HepG2 (cell line): ENCODE measurements around the gene TPD52L2. TPM values are rescaled to one million over a fixed set of nuclear protein-coding genes. Genes with fewer than 3 reads are reported as not detected.

ENCODE experiments used
- CERS6 ChIP-seq: sonication (generic); formaldehyde crosslinking; IDR thresholded peaks from 2 replicates; pipeline ENCODE4 v1.5.0; 2020; ENCODE audit warnings: missing genetic modification reagents
- ERF ChIP-seq: IDR thresholded peaks from 2 replicates; pipeline ENCODE4 v1.6.1; 2018; ENCODE audit warnings: missing biosample characterization, missing genetic modification reagents
- FOXA1 ChIP-seq, 2 experiments: fragments of 450-650 bp in 1 of 2; sonication (generic) in 1 of 2; formaldehyde crosslinking in 1 of 2; IDR thresholded peaks; 2 replicates each; pipeline versions ENCODE4 v1.4.0 to v1.6.1; 2016 to 2020; ENCODE audit warnings: missing genetic modification reagents in 1 of 2
- ISX ChIP-seq: sonication (generic); formaldehyde crosslinking; conservative IDR thresholded peaks from 2 replicates; pipeline ENCODE4 v1.5.0; 2020; ENCODE audit warnings: missing genetic modification reagents
- MAFK ChIP-seq, 2 experiments: IDR thresholded peaks in 1 of 2; conservative IDR thresholded peaks in 1 of 2; 2 replicates each; pipeline ENCODE4 v1.6.1; 2011; ENCODE audit warnings: improper control_type of control experiment in 2 of 2, low read length in 2 of 2
- MIXL1 ChIP-seq: IDR thresholded peaks from 2 replicates; pipeline ENCODE4 v1.6.1; 2016
- PRPF4 ChIP-seq: fragments of 200-400 bp; formaldehyde crosslinking; IDR thresholded peaks from 2 replicates; pipeline ENCODE4 v1.6.1; 2016; ENCODE audit warnings: low read length, low read depth; ENCODE audit not compliant: poor library complexity, severe bottlenecking
- SIN3B ChIP-seq: fragments of 150-350 bp; IDR thresholded peaks from 2 replicates; pipeline ENCODE4 v1.6.1; 2014; ENCODE audit warnings: low read length
- TERF1 ChIP-seq: sonication (generic); formaldehyde crosslinking; IDR thresholded peaks from 2 replicates; pipeline ENCODE4 v1.8.0; 2022; ENCODE audit warnings: mild to moderate bottlenecking, missing genetic modification reagents, moderate library complexity
- TSC22D2 ChIP-seq: sonication (generic); formaldehyde crosslinking; IDR thresholded peaks from 2 replicates; pipeline ENCODE4 v1.5.1; 2020; ENCODE audit warnings: missing genetic modification reagents, mild to moderate bottlenecking, borderline replicate concordance
- ZBTB7B ChIP-seq: sonication (generic); formaldehyde crosslinking; IDR thresholded peaks from 2 replicates; pipeline ENCODE4 v1.4.0; 2020; ENCODE audit warnings: missing genetic modification reagents
- ZFP36L2 ChIP-seq: sonication (generic); formaldehyde crosslinking; IDR thresholded peaks from 2 replicates; pipeline ENCODE4 v1.4.0; 2020; ENCODE audit warnings: missing genetic modification reagents
- ZMAT3 ChIP-seq: sonication (generic); formaldehyde crosslinking; conservative IDR thresholded peaks from 2 replicates; pipeline ENCODE4 v1.7.0; 2021; ENCODE audit warnings: missing genetic modification reagents
- ZNF251 ChIP-seq: sonication (generic); formaldehyde crosslinking; IDR thresholded peaks from 2 replicates; pipeline ENCODE4 v1.9.0; 2021; ENCODE audit warnings: mild to moderate bottlenecking, missing genetic modification reagents
- ZNF256 ChIP-seq: sonication (generic); formaldehyde crosslinking; conservative IDR thresholded peaks from 2 replicates; pipeline ENCODE4 v1.4.0; 2020; ENCODE audit warnings: missing genetic modification reagents
- ZNF317 ChIP-seq: sonication (generic); formaldehyde crosslinking; IDR thresholded peaks from 2 replicates; pipeline ENCODE4 v1.5.0; 2020; ENCODE audit warnings: mild to moderate bottlenecking, missing genetic modification reagents
- ZNF343 ChIP-seq: sonication (generic); formaldehyde crosslinking; IDR thresholded peaks from 2 replicates; pipeline ENCODE4 v1.4.0; 2020; ENCODE audit warnings: mild to moderate bottlenecking, missing genetic modification reagents
- ZNF605 ChIP-seq: sonication (generic); formaldehyde crosslinking; IDR thresholded peaks from 2 replicates; pipeline ENCODE4 v1.8.0; 2022; ENCODE audit warnings: mild to moderate bottlenecking, missing genetic modification reagents
- ZNF678 ChIP-seq: sonication (generic); formaldehyde crosslinking; IDR thresholded peaks from 2 replicates; pipeline ENCODE4 v1.4.0; 2020; ENCODE audit warnings: mild to moderate bottlenecking, missing genetic modification reagents
- polyA plus RNA-seq, 8 experiments: library from polyadenylated mRNA; depleted of rRNA in 3 of 8; stranded (reverse) in 7 of 8; unstranded in 1 of 8; fragments of >200 nt; fragmentation: Illumina TruSeq in 4 of 8; extraction: Trizol in 4 of 8; gene quantifications; 2 replicates each; pipeline versions ENCODE4 v1.2.1 to v1.2.3, GENCODE V29; 2011 to 2016; ENCODE audit warnings: low read depth in 4 of 8, missing spikeins in 1 of 8, mixed read lengths in 1 of 8; ENCODE audit not compliant: insufficient read depth in 1 of 8
- total RNA-seq, 5 experiments: library from RNA; depleted of rRNA; stranded (reverse); fragments of >200 nt; fragmentation: Illumina TruSeq; extraction: Trizol; gene quantifications; 2 replicates each; pipeline ENCODE4 v1.2.3, GENCODE V29; 2016; ENCODE audit warnings: low read depth in 1 of 5
- TF ChIP-seq, protein P1 (sequence below): IDR thresholded peaks from 2 replicates; pipeline ENCODE4 v1.6.1; 2018; ENCODE audit warnings: missing genetic modification reagents
- TF ChIP-seq, protein P2 (sequence below): fragments of 450-650 bp; IDR thresholded peaks from 2 replicates; pipeline ENCODE4 v1.6.1; 2017
- TF ChIP-seq, protein P3 (sequence below): sonication (generic); formaldehyde crosslinking; IDR thresholded peaks from 2 replicates; pipeline ENCODE4 v1.4.0; 2020; ENCODE audit warnings: missing genetic modification reagents, borderline replicate concordance

The TPD52L2 gene
- total and polyA plus RNA-seq, 2 of the 13 experiments (the other 11 are each of a cell fraction or from before 2014, with no cell fraction given) = 156 to 184 TPM

- no peak; the same call in 1 of the 2 replicates for TF ChIP-seq TERF1 (CRISPR knock-in tag)
- TF ChIP-seq CERS6 (CRISPR knock-in tag) = no peak
- no peak for TF ChIP-seq SIN3B
- TF ChIP-seq PRPF4 = no peak
- peak; percentile 8; the same call in 1 of the 2 replicates for TF ChIP-seq TSC22D2
- TF ChIP-seq, protein P1, sequence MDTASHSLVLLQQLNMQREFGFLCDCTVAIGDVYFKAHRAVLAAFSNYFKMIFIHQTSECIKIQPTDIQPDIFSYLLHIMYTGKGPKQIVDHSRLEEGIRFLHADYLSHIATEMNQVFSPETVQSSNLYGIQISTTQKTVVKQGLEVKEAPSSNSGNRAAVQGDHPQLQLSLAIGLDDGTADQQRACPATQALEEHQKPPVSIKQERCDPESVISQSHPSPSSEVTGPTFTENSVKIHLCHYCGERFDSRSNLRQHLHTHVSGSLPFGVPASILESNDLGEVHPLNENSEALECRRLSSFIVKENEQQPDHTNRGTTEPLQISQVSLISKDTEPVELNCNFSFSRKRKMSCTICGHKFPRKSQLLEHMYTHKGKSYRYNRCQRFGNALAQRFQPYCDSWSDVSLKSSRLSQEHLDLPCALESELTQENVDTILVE = peak; percentile 76
- TF ChIP-seq, protein P2, sequence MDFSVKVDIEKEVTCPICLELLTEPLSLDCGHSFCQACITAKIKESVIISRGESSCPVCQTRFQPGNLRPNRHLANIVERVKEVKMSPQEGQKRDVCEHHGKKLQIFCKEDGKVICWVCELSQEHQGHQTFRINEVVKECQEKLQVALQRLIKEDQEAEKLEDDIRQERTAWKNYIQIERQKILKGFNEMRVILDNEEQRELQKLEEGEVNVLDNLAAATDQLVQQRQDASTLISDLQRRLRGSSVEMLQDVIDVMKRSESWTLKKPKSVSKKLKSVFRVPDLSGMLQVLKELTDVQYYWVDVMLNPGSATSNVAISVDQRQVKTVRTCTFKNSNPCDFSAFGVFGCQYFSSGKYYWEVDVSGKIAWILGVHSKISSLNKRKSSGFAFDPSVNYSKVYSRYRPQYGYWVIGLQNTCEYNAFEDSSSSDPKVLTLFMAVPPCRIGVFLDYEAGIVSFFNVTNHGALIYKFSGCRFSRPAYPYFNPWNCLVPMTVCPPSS = no peak
- TF ChIP-seq ZFP36L2 = 0 out of 2 replicates have a peak, but pooled peaks have one; percentile 74
- no peak for TF ChIP-seq ISX (CRISPR knock-in tag)
- 0 out of 2 replicates have a peak, but pooled peaks have one; percentile 54 for TF ChIP-seq ZNF678 (CRISPR knock-in tag)
- TF ChIP-seq ERF = peak; percentile 70; the same call in 1 of the 2 replicates
- 0 out of 2 replicates have a peak, but pooled peaks have one; percentile 26 for TF ChIP-seq ZNF251 (CRISPR knock-in tag)
- TF ChIP-seq MAFK (conservative IDR thresholded peaks at IDR 0.05 in 1 of 2, IDR thresholded peaks at IDR 0.05 in 1 of 2; ENCODE audit: low read length in 2 of 2) = no peak
- no peak; the same call in 1 of the 2 replicates for TF ChIP-seq ZMAT3 (CRISPR knock-in tag)
- TF ChIP-seq ZNF605 (CRISPR knock-in tag) = no peak; the same call in 1 of the 2 replicates
- peak; percentile 52; the same call in 1 of the 2 replicates for TF ChIP-seq MIXL1 (CRISPR knock-in tag)
- no peak for TF ChIP-seq ZNF256
- TF ChIP-seq ZNF343 (CRISPR knock-in tag) = peak; percentile 85
- TF ChIP-seq FOXA1 (IDR thresholded peaks at IDR 0.05) = no peak
- TF ChIP-seq FOXA1 (CRISPR knock-in tag; IDR thresholded peaks at IDR 0.05) = peak; percentile 62
- peak; percentile 76 for TF ChIP-seq ZBTB7B (CRISPR knock-in tag)
- TF ChIP-seq, protein P3, sequence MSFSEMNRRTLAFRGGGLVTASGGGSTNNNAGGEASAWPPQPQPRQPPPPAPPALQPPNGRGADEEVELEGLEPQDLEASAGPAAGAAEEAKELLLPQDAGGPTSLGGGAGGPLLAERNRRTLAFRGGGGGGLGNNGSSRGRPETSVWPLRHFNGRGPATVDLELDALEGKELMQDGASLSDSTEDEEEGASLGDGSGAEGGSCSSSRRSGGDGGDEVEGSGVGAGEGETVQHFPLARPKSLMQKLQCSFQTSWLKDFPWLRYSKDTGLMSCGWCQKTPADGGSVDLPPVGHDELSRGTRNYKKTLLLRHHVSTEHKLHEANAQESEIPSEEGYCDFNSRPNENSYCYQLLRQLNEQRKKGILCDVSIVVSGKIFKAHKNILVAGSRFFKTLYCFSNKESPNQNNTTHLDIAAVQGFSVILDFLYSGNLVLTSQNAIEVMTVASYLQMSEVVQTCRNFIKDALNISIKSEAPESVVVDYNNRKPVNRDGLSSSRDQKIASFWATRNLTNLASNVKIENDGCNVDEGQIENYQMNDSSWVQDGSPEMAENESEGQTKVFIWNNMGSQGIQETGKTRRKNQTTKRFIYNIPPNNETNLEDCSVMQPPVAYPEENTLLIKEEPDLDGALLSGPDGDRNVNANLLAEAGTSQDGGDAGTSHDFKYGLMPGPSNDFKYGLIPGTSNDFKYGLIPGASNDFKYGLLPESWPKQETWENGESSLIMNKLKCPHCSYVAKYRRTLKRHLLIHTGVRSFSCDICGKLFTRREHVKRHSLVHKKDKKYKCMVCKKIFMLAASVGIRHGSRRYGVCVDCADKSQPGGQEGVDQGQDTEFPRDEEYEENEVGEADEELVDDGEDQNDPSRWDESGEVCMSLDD (CRISPR knock-in tag) = peak; percentile 77; the same call in 1 of the 2 replicates
- 0 out of 2 replicates have a peak, but pooled peaks have one; percentile 7 for TF ChIP-seq ZNF317
These were observed 1.1 kb upstream of the TPD52L2 start (continued) for GRCh38 chr20:63863798-63864544.
